GM12865 (cell line): ENCODE data around the gene VWA3B.
"Not testable (repeated sequence)": the region's sequence is repeated elsewhere in the genome, so short reads cannot be mapped to it uniquely, and the experiment has no call there.

Source experiments
- DNase-seq: peaks from one replicate; pipeline ENCODE4 v3.0.0; 2010; ENCODE audit warnings: low read depth
- H3K4me3 ChIP-seq: 2 replicates; pipeline ENCODE4 v1.5.1; 2011; ENCODE audit warnings: mild to moderate bottlenecking, low read depth, low read length, control low read depth
- CTCF ChIP-seq: IDR thresholded peaks from 2 replicates; pipeline ENCODE4 v1.5.1; 2011; ENCODE audit warnings: low read length, control low read depth, low read depth, inconsistent platforms; ENCODE audit not compliant: insufficient read depth; ENCODE audit errors: missing control alignments

VWA3B gene

GRCh38 chr2:98263362-98263761 is 176.4 kb downstream of the VWA3B start:
- no peak for DNase-seq
- H3K4me3 ChIP-seq = no peak overlapping the region
- no peak for TF ChIP-seq CTCF

DNA sequence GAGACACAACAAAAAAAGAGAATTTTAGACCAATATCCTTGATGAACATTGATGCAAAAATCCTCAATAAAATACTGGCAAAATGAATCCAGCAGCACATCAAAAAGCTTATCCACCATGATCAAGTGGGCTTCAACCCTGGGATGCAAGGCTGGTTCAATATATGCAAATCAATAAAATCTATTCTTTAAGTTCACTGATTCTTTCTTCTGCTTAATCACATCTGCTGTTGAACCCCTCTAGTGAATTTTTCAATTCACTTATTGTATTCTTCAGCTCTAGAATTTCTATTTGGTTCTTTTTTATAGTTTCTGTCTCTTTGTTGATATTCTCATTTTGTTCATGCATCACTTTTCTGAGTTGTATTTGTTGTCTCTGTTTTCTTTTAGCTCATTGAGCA is 181.3 kb downstream of the VWA3B start:
- not testable (repeated sequence) for DNase-seq

DNA sequence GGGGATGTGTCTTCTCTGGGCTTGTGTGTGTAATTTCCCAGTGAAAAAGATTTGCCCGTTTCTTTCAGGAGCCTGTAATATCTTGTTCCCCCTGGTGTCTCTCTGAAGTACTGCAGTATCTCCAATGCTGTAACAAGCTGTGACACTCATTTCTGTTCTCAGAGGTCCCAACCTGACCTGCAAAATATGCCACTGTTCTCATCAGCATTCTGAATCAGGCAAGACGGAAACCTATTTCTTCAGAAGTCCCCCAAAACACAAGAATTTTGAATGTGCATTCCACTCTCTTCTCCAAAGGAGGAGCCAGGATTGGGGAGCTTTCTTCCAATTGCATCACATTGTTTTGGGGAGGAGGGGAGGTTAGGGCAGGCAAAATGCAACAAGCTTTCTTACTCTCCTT is 182.3 kb downstream of the VWA3B start:
- peak; percentile 61 for TF ChIP-seq CTCF
- DNase-seq = peak; percentile 64
- no peak overlapping the region for H3K4me3 ChIP-seq

More for the DNA sequence above, 181.3 kb downstream of the VWA3B start:
- H3K4me3 ChIP-seq = not testable (repeated sequence)

DNA sequence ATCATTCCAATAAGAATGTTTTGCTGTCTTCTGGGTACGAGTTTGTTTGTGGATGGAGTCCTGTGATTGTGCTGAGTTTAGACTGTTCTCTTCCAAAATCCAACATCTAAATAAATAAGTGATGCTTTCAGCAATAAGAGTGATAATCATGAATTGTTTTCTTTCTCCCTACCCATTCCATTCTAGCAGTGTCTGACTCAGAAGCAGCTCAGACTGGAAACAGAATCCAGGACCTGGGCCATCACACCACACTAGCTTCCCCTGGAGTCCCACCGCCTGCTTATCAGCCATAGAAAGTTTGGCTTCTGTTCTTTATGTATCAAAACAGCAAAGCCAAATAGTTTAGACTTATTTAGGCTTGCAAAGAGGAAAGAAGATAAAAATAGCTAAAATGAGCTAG is 182.9 kb downstream of the VWA3B start:
- TF ChIP-seq CTCF = no peak
- H3K4me3 ChIP-seq = no peak overlapping the region
- no peak for DNase-seq

DNA sequence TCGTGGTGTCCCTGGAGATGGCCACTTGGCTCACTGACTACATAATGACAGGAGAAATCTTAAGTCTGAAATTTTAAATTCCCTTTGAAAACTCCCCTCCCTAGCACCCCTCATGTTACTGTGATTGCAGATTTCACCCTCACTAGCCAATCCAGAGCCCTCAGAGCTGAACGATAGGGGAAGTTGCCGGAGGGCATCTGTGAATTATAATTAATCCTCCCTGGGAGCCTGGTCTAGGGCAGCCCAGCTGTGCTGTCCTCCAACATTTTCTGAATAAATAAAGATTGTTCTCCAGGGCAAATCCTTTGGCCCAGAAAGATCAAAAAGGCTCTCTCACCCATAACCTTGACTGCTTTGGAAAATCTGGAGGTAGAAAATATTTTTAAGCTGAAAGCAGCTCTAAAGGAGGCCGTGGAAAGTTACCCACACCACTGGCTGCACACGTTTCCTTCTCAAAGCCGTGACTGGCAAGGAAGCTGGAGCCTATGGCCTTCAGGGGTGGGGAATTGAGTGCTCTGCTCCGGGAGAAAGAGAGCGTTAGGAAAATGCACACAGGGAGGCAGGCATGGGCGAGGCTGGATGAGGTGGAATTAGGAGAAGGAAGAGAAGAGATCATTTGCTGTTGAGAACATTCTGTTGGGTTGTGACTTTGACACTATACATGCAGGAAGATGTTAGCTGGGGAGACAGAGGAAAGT is 190.3 kb downstream of the VWA3B start:
- DNase-seq = no peak
- H3K4me3 ChIP-seq = no peak overlapping the region
- no peak for TF ChIP-seq CTCF

- TF ChIP-seq CTCF = no peak
- DNase-seq = no peak
- H3K4me3 ChIP-seq = no peak overlapping the region
Measured at GRCh38 chr2:98278074-98278473, 191.1 kb downstream of the VWA3B start.

DNA sequence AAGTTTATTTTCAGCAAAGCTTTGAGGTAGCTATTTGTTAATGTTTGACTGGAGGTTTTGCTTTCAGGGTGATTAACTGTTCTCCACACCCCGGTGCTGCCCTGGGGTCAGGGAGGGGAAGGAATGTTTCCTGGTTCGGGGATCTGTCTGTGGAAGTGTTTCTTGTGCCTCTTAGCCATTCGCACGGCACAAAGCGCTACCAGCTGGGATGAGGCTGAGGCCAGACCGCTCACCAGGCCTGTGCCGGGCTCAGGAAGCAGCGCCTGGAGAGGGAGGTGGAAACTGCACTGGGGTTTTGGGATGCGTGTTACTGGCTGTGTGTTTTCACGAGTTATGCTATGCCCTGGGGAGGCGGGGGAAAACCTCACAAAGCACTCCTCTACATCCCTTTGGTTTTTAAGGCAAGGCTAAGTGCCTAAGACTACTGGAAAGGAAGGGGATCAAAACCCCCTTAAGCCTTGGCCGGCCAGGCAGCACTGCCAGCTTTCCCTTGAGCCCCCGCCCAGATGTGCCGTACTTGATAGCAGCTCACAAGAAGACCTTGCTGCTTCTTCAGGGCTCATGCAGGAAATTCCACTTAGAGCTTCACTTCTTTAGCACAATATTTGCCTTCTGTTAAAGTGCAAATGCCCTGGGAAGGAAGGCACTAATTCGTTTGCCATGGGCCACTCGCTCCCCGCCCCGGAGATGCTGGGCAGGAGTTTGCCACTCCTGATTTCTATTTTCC is 193.6 kb downstream of the VWA3B start:
- DNase-seq = no peak
- no peak overlapping the region for H3K4me3 ChIP-seq
- no peak for TF ChIP-seq CTCF
